ENCODE data around the gene DGAT2.

The DGAT2 gene

DNA sequence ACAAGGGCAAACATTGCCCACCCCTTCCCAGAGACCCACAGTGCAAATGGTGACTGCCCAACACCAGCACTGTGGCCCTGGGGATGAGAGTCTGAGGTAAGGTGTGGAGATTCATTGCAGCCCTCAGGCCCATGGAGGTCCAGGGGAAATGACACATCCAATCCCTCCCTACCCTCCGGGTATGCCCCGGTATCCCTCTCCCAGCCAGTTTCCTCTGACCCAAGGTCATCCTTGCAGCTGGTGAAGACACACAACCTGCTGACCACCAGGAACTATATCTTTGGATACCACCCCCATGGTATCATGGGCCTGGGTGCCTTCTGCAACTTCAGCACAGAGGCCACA, 27.5 kb downstream of the DGAT2 start:
- no peak overlapping the region for H3K9ac ChIP-seq (ENCODE audit: insufficient read length)
- no peaks in the 10 kb centered on the region for H3K9me3 ChIP-seq (ENCODE audit: low read depth, low read length)
- H3K4me3 ChIP-seq, result no peak overlapping the region
- H3K36me3 ChIP-seq (ENCODE audit: insufficient read depth, low read length), result peaks cover 15% of the 10 kb centered on the region; the same call in 1 of the 2 replicates
- TF ChIP-seq EZH2 (IDR thresholded peaks at IDR 0.05), result no peak
- TF ChIP-seq FOXP2 (optimal IDR thresholded peaks at IDR 0.05; ENCODE audit: control extremely low read depth, extremely low read length, insufficient read depth), result no peak
- TF ChIP-seq POLR2AphosphoS5 (IDR thresholded peaks at IDR 0.05; ENCODE audit: borderline replicate concordance, low read depth, low read length), result no peak
- no peak for DNase-seq (ENCODE audit: low read depth, low spot score)
- no peak overlapping the region for H3K27ac ChIP-seq

GRCh38 chr11:75797116-75797515, 28.5 kb downstream of the DGAT2 start:
- Histone ChIP-seq H3K4me3 (no peak overlapping the region), H3K27ac (no peak overlapping the region), H3K9me3 (ENCODE audit: low read depth, low read length) (no peaks in the 10 kb centered on the region), H3K9ac (ENCODE audit: insufficient read length) (no peak overlapping the region), H3K36me3 (ENCODE audit: insufficient read depth, low read length) (peaks cover 15% of the 10 kb centered on the region; the same call in 1 of the 2 replicates)
- DNase-seq (ENCODE audit: low read depth, low spot score), result no peak
- no peak for TF ChIP-seq FOXP2 (optimal IDR thresholded peaks at IDR 0.05; ENCODE audit: control extremely low read depth, extremely low read length, insufficient read depth)
- no peak for TF ChIP-seq EZH2 (IDR thresholded peaks at IDR 0.05)
- no peak for TF ChIP-seq POLR2AphosphoS5 (IDR thresholded peaks at IDR 0.05; ENCODE audit: borderline replicate concordance, low read depth, low read length)

- no peak for TF ChIP-seq EZH2 (IDR thresholded peaks at IDR 0.05)
- no peak overlapping the region for H3K9ac ChIP-seq (ENCODE audit: insufficient read length)
- H3K9me3 ChIP-seq (ENCODE audit: low read depth, low read length), result no peaks in the 10 kb centered on the region
- H3K27ac ChIP-seq, result no peak overlapping the region
- peaks cover 15% of the 10 kb centered on the region; the same call in 1 of the 2 replicates for H3K36me3 ChIP-seq (ENCODE audit: insufficient read depth, low read length)
- no peak for DNase-seq (ENCODE audit: low read depth, low spot score)
- H3K4me3 ChIP-seq, result no peak overlapping the region
Observed at GRCh38 chr11:75797792-75798191, 29.2 kb downstream of the DGAT2 start.

DNA sequence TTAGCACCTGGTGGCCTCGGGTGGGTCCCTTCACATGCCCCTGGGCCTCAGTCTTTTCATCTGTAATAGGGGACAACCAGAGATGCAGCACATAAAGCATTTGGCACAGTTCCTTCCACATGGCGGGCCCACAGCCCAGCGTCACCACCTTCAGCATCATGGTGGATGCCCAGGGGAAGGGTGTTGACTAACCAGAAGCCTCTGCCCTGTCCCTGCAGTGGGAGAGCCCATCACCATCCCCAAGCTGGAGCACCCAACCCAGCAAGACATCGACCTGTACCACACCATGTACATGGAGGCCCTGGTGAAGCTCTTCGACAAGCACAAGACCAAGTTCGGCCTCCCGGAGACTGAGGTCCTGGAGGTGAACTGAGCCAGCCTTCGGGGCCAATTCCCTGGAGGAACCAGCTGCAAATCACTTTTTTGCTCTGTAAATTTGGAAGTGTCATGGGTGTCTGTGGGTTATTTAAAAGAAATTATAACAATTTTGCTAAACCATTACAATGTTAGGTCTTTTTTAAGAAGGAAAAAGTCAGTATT, 31.6 kb downstream of the DGAT2 start:
- H3K9me3 ChIP-seq (ENCODE audit: low read depth, low read length), result no peaks in the 10 kb centered on the region
- TF ChIP-seq EZH2 (IDR thresholded peaks at IDR 0.05) (no peak), FOXP2 (optimal IDR thresholded peaks at IDR 0.05; ENCODE audit: control extremely low read depth, extremely low read length, insufficient read depth) (no peak), POLR2AphosphoS5 (IDR thresholded peaks at IDR 0.05; ENCODE audit: borderline replicate concordance, low read depth, low read length) (no peak)
- H3K9ac ChIP-seq (ENCODE audit: insufficient read length), result no peak overlapping the region
- no peak overlapping the region for H3K4me3 ChIP-seq
- H3K36me3 ChIP-seq (ENCODE audit: insufficient read depth, low read length), result peaks cover 15% of the 10 kb centered on the region; the same call in 1 of the 2 replicates
- no peak overlapping the region for H3K27ac ChIP-seq
- no peak for DNase-seq (ENCODE audit: low read depth, low spot score)

- Histone ChIP-seq H3K4me3 (no peak overlapping the region), H3K9ac (ENCODE audit: insufficient read length) (no peak overlapping the region), H3K27ac (no peak overlapping the region), H3K36me3 (ENCODE audit: insufficient read depth, low read length) (peaks cover 15% of the 10 kb centered on the region; the same call in 1 of the 2 replicates), H3K9me3 (ENCODE audit: low read depth, low read length) (no peaks in the 10 kb centered on the region)
- DNase-seq (ENCODE audit: low read depth, low spot score), result no peak
- no peak for TF ChIP-seq POLR2AphosphoS5 (IDR thresholded peaks at IDR 0.05; ENCODE audit: borderline replicate concordance, low read depth, low read length)
- no peak for TF ChIP-seq FOXP2 (optimal IDR thresholded peaks at IDR 0.05; ENCODE audit: control extremely low read depth, extremely low read length, insufficient read depth)
- no peak for TF ChIP-seq EZH2 (IDR thresholded peaks at IDR 0.05)
Observed at GRCh38 chr11:75800728-75801361, 32.3 kb downstream of the DGAT2 start.

- Histone ChIP-seq H3K9me3 (ENCODE audit: low read depth, low read length) (no peaks in the 10 kb centered on the region), H3K4me3 (no peak overlapping the region), H3K27ac (no peak overlapping the region), H3K9ac (ENCODE audit: insufficient read length) (no peak overlapping the region), H3K36me3 (ENCODE audit: insufficient read depth, low read length) (peaks cover 12% of the 10 kb centered on the region; the same call in 1 of the 2 replicates)
- DNase-seq (ENCODE audit: low read depth, low spot score), result no peak
- no peak for TF ChIP-seq FOXP2 (optimal IDR thresholded peaks at IDR 0.05; ENCODE audit: control extremely low read depth, extremely low read length, insufficient read depth)
- no peak for TF ChIP-seq EZH2 (IDR thresholded peaks at IDR 0.05)
- no peak for TF ChIP-seq POLR2AphosphoS5 (IDR thresholded peaks at IDR 0.05; ENCODE audit: borderline replicate concordance, low read depth, low read length)
Observed at GRCh38 chr11:75801362-75802020, 32.9 kb downstream of the DGAT2 start.

GRCh38 chr11:75802021-75802912, 33.7 kb downstream of the DGAT2 start:
- H3K9ac ChIP-seq (ENCODE audit: insufficient read length), result no peak overlapping the region
- peaks cover 12% of the 10 kb centered on the region; the same call in 1 of the 2 replicates for H3K36me3 ChIP-seq (ENCODE audit: insufficient read depth, low read length)
- DNase-seq (ENCODE audit: low read depth, low spot score), result no peak
- no peaks in the 10 kb centered on the region for H3K9me3 ChIP-seq (ENCODE audit: low read depth, low read length)
- H3K27ac ChIP-seq, result no peak overlapping the region
- H3K4me3 ChIP-seq, result no peak overlapping the region
- TF ChIP-seq POLR2AphosphoS5 (IDR thresholded peaks at IDR 0.05; ENCODE audit: borderline replicate concordance, low read depth, low read length), result no peak
- TF ChIP-seq FOXP2 (optimal IDR thresholded peaks at IDR 0.05; ENCODE audit: control extremely low read depth, extremely low read length, insufficient read depth), result no peak
- no peak for TF ChIP-seq EZH2 (IDR thresholded peaks at IDR 0.05)

Measured in SK-N-MC (cell line).